A204.1 (cell line): ENCODE measurements around the gene ABCC4.

ENCODE experiments used
- FAIRE-seq: peaks from 2 replicates; lab custom pipeline; 2012; peaks lifted over from hg19 to GRCh38; lab: Jason Lieb, UNC

Gene ABCC4

DNA sequence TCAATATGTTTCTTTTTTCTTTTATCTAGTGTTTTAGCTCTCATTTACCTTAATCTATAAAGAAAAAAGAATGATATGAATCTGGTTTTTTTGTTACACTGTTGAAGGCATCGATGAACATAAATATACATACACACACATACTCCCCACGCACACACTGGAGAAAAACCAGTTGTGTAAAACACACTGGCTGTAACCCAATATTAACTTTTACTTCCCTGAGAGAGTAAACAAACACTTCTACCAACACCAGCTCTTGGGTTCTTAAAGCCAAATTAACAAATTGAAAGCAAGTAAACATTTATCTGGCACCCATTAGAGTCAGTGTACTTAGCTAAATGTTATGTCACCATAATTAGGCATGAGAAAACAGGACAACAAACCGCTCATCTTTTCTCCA lies 145.7 kb downstream of the ABCC4 start:
- no peak for FAIRE-seq

DNA sequence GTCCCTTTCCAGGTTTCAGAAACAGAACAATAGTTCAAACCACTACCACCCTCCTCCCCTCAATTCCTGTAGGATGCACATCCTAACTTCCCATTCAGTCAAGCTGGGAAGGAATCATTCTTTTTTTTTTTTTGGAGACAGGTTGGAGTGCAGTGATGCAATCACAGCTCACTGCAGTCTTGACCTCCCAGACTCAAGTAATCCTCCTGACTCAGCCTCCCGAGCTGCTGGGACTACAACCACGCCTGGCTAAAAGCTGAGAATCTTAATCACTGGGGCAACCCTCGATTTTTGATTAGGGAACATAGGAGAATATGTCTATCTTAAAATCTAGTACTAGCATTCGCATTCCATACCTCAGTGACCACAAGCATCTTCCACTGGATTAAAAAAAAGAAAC lies 146.2 kb downstream of the ABCC4 start:
- FAIRE-seq: no peak

DNA sequence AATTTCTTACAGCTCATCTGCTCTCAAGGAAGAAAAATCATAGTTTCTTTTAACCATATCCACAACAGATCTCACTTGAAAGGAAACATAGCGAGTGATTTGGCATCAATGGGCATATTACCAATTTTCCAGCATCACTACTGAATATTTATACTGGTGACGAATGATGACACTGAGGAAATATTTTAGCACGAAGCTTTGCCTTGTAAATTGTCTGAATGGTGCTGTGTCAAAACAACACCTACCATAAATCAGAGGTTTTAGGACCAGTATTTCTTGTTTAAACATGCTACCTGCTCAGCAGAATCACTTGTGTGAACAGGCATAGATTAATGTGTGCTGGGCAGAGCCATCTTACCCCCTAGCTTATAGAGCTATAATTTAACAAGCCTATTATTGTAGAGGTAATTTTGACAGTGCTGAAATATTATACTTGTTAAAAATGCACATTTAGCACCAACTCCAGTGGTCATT lies 146.8 kb downstream of the ABCC4 start:
- no peak for FAIRE-seq

DNA sequence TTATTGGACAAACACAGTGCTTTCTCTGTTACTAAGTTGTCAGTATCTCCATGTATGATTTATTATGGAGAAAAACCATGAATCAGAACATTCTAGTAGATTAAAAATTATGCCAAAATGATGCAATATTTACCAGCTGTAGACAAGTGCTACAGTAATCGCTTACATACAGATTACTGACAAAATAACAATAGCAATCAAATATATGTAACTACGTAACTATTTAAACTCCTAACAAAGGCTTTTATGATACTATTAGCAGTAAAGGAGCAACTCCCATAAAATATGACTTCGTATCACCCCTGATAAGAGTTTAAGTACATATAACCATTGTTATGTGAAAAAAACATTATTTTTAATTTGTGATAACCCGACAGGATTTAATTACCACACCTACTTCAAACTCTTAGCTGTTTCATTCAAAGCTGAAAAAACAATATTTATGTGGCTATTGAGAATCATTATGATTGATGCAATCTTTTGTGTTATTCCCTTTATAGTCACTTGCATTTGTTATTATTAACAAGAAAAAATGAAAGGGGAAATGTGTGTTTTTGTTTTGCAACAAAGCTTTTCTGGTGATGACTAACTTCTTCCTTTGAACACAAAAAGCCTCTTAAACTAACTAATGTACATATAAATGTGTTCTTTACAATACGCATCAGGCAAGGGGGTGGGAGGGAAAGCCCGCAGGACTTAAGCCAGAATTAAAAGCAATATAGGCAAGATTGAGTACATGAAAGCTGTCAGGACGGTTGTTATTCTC lies 147.4 kb downstream of the ABCC4 start:
- no peak for FAIRE-seq

DNA sequence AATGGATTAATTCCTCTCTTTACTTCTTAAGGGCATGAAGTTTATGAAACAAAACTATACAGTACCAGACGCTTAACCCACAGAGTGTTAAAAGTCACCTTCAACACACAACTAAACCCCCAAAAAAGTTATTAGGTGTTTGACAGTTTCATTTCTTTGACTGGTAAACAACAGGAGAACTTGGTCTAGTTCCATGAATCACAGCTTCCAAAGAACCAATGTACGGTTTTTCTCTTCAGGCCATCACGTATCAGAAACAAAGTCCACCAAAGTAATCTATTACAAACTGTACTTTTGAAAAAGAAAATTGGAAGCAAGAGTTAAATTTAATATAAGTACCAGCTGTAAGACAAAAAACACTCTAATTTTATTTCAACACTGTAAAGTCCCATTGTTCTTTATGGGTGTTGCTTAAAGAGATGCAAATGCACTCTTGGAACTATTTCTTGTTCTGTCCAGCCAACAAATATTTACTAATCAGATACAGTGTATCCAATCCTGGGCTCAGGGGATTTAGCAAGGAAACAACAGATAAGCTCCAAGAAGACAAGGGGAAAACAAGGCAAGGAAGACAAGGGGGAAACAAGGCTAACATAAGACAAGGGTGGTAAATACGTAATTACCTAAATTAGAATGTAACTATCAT lies 149.2 kb downstream of the ABCC4 start:
- FAIRE-seq: no peak

DNA sequence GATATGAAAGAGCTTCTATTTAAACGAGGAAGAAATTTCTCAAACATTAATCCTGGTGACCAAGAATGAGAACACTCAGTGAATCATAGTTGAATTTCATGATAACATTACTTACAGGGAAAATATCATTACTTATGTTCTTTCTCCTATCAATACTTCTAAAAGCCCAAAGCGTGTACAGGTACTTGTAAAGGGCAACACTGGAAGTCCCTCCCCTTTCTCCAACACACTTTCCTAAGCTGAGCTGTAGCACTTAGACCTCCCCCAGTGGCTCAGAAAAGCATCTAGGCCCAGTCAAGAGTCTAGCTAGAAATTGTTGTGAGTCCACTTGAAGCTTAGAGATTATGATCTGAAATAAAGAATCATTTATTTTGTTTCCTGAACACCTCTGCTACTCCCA lies 150.7 kb downstream of the ABCC4 start:
- FAIRE-seq: no peak

DNA sequence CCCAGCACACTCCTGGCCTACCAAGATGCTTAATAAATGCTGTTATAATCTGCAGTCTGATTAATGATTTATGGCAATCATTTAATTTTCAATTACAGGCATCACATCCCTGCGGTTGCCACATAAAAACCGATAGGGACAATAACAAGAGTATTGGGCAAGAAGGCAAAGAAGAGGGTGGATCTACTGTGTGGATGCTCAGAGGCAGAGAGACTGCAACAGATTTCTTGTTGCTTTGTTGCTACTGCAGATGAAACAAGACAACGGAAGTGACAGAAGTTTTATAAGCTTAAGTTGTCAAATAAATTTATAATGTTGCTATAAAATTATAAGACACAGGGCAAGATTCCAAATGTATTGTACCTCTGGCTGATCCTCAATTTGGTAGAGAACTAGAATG lies 154.8 kb downstream of the ABCC4 start:
- FAIRE-seq: no peak

DNA sequence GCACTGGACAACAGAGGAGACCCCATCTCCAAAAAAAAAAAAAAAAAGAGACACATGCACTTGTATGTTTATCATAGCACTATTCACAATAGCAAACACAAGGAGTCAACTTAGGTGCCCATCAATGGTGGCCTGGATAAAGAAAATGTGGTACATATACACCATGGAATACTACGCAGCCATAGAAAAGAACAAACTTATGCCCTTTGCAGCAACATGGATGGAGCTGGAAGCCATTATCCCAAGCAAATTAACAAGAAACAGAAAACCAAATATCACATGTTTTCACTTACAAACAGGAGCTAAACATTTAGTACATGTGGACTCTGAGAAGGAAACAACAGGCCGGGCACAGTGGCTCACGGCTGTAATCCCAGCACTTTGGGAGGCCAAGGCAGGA lies 155.7 kb downstream of the ABCC4 start:
- FAIRE-seq: no peak

DNA sequence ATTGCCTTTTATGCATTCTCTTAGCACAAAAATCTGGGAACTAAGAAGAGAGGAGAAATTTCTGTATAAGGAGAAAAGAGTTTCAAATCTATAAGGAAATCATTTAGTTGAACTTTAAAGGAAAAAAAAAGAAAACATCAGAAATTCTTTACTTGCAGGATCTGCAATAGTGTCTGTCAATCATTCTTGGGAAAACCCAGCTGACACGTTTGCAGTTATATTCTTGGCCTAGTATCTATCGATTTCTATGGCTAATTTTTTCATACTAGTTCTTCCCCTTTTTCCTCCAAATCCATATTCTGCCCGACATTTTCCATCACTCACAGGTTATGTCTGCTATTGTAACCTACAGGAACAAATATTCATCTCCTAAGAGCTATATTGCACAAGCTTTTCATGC lies 160.7 kb downstream of the ABCC4 start:
- no peak for FAIRE-seq

DNA sequence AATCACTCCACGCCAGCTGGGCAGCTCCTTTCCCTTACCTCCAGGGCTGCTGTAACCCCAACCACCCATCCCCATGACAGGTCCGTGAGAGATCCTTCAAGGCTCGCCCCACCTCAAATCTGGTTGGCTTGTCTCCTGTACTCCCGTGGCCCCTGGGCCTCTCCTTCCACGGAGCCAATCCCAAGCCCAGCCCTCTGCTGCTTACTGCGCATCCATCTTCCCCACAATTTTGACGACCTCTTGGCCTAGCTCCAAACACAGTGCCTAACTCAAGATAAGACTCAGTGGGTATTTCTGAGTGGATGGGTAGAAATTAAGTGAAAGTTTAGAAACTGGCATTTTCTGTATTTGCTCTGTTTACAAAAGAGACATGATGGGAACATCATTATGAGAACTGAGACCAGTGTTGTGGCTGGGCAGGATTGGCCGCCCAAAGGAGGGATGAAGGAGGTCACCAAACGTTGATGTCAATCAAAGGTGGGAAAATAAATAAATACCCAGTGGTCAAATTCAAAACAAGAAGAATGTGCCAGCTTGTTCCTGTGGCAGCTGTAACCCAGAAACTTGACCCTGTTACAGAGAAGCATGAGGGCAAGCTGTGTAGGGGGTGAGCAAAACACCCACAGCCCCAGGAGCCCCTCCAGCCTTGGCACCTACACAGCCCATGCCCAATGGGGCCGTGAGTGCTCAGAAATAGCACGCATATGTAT lies 162.2 kb downstream of the ABCC4 start:
- FAIRE-seq: no peak

DNA sequence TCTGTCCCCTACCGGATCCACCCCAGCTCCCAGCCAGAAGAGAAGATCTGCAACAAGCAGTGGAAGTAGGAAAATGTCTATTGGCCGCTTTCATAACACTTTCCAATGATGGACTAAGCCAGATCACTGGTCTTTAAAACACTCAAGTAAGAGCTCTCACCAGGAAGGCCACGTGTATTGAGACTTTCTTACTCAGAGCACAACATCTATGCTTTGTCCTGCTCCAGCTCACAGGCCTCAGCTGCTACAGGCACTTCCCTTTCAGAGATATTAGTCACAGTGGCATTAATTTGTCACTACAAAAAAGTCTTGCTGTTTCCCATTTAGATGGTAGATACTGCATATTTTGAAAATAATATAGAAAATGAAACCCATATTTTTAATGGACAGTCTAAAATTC lies 164.2 kb downstream of the ABCC4 start:
- no peak for FAIRE-seq

DNA sequence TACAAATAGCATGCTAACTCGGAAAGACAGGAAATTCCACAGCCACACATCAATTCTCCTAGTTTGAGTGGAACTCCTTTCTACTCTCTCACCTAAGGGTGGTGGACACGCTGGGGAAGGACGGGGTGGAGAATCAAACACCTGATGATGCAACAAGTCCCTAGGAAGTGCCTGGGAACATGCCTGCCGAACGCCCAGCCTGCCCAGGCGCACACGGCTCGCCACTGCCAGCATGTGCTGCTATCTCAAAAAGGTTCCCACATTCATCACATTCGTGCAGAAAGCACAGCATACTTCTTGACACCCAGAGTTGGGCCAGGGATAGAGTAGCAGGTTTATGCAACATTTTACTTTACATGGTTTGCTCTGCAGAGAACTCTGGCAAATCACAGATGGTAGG lies 164.6 kb downstream of the ABCC4 start:
- no peak for FAIRE-seq

DNA sequence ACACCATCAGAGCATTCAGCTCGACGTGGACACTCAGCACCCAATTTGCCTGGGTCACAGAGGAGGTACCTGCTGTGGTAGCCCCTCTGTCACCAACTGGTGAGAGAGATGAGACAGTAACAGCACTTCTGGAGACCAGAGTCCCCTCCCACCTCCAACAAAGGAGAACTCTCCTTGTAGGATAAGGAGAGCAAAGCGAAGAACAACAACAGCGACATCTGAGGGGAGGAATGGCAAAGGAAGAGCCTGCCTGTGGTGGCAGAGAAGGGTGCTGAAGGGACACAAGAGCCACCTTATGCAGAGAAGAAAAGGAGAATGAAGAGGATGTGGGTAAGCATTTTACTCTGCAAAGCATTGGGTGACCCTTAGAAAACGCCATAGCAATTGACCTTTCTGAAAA lies 167.8 kb downstream of the ABCC4 start:
- FAIRE-seq: no peak

DNA sequence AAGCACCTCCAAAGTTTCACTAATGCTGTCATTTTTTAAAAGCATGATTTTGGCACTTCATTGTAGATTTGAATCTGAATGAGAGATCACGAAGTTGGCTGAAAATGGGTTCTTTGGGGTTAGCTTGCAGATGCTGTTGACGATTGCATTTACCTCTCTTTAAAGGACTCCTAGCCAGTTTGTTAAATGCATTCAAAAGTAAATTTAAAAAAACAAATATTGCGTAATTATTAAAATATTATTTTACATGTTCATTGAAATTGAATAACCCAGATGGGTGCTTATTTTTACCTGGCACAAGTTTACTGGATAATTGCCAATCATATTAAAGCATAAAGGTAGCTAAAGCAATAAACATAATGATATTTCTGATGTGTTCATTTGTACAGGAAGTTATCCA lies 172.2 kb downstream of the ABCC4 start:
- FAIRE-seq: no peak

DNA sequence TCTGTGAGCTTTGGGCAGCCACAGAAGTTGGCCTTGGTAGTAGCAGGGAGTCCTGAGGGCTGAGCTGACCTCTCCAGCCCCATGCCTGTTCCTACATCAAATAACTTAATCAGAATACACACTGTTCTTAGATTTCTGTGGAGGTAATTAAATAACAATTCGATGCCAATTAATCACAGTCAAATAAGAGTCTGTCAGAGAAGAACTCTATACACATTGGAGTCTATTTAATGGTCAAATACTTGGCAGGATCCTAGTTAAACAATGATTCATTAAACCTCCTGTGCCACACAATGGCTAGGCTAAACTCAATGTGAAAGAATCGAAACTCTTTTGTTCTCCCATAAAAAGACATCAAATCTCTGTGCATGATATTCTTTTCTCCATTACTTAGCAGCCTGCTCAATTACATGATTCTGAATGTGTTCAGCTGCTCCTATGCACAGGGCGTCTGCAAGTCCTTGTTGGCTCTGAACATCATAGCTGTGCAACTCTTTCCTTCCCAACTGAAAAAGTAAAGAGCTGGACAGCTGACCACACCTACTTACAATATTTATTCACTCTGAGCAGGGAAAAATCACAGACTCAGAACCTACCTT lies 173.1 kb downstream of the ABCC4 start:
- FAIRE-seq: no peak

DNA sequence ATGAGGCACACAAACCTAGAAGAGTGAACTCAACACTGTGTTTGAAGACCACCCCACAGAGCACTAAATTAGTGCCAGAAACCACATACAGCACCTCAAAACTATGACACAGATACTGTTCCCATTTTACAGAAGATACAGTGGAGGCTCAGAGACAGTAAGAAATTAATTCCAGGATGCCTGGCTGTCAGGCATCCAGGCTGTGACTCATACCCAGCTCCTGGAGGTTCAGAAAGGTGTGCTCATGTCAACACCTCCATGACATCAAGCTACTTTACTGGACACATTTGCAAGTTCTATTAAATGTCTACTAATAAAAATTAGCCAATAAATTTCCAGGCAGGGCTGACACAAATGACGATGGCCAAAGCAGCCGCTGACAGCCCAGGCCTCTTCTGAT lies 176.3 kb downstream of the ABCC4 start:
- no peak for FAIRE-seq

DNA sequence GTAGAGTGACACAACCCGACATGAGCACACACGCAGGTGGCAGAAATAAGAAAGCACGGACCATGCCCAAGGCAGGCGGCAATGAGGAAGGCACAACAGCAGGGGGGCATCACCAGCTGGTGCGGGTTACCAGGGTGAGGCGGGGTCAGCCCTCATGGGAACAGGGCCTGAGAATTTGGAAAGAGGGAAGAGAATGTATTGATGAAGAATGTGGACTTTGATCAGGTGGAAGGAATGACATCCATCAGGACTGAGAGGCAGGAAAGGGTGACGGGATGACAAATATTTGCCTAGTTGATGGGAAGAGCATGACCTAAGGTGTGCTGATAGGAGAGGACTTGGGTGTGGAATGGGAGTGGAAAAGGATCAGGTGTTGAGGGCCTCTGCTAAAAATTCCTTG lies 177.5 kb downstream of the ABCC4 start:
- no peak for FAIRE-seq

DNA sequence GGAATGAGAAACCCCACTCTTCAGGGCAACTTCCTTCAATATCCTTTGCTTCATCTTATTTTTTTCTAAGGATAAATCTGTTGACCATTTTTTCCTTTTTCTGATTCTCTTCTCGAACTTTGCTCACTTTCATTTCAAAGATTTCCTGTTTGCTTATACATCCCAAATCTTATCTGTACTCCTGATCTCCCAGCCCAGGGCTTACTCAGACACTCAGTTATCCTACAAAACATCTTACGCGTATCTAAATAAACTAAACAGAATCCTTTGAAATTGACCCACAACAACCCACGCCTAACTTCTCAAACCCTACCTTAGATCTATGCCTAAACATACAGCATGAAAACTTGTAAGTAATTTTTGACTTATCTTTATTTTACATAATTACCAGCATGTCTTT lies 179.2 kb downstream of the ABCC4 start:
- no peak for FAIRE-seq

DNA sequence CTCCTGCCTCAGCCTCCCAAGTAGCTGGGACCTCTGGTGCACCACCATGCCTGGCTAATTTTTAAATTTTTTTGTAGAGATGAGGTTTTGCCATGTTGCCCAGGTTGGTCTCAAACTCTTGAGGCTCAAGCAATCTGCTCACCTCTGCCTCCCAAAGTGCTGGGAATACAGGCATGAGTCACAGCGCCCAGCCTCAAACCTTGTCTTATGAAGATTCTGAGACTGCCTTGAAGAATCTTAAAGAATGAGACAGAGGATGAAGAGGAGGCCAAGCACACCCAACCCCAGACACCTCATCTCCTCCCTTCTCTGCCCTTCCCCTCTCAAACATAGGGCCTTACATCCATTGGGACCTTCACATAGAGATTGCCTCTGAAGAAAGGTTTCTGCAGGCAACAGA lies 179.7 kb downstream of the ABCC4 start:
- FAIRE-seq: no peak

DNA sequence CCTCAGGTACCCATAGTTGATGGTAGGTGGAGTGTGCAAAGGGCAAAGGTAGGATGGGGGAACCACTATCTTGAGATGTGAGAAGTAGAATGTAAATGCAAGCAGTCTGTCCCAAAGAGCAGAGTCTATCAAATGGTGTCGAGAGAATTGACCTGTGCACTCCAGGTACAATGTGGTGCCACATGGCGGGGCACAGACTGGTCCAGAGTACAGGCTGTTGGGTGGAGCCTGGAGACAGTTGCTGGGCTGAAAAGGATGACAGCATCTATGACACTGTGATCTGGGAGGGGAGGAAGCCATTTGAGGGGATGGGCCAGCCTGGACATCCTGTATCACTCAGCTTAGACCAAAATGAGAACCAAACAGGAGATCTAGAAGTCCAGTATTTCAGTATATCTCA lies 180.6 kb downstream of the ABCC4 start:
- FAIRE-seq: no peak

DNA sequence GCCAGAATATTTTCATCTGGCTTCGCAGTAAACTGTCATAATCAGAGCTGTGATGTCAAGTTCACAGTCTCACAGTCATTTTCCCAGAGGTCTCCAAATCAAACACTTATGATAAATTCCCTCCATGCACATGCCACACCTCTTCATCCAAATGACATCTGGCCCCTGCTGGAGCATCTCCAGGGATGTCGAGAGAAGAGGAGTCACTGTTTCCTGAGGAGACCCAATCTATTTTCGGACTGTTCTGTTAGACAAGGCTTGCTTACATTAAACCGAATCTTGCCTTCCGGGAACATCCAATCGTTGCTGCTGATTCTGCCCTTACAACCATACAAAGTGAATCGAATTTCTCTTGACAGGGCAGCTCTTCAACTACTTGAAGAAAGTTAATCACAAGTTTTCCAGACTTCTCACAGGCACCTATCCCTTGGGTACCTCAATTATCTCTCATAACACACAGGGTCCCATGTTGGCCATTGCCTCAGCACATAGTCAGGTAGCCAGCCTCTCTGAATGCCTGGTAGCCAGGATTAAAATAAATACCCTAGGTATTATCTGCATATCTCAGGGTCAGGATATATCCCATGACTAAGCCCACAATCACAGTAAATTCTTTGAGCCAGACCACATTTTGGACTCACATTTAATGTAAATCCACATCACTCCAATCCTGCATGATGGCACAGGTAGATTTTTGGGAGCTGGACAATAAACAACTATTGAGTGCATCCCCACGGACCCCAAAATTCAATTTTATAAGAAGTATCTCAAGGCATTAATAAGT lies 182.5 kb downstream of the ABCC4 start:
- no peak for FAIRE-seq

DNA sequence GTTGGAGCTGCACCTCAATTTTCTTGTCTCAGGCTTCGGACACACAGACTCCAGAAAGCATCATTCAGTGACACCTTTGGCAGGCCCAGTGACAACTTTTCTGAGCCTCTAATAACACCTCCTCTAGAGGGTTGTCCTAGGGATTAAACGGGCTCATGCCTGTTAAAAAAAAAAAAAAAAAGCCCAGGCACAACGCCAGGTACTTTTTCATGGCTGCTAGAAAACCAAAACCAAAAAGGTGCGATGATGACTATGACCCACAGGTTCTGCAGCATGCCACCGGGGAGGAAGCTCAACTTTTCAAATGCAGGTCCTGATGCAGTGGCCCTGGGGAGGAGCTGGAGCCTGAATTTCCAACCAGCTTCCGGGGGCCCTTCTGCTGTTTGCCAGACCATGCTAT lies 184.2 kb downstream of the ABCC4 start:
- no peak for FAIRE-seq
